Hematopoietic multipotent progenitor cell treated with erythropoietin and hydrocortisone succinate and interleukin-3 and kit ligand, for 15 days (in vitro differentiated cells): ENCODE results near the gene HDHD2.

Experiments used
- DNase-seq: peaks from one replicate; pipeline ENCODE4 v3.0.0-alpha.2; 2015; ENCODE audit warnings: low spot score

The HDHD2 gene

GRCh38 chr18:47146206-47146605, 4.1 kb downstream of the HDHD2 start:
- DNase-seq: no peak

DNA sequence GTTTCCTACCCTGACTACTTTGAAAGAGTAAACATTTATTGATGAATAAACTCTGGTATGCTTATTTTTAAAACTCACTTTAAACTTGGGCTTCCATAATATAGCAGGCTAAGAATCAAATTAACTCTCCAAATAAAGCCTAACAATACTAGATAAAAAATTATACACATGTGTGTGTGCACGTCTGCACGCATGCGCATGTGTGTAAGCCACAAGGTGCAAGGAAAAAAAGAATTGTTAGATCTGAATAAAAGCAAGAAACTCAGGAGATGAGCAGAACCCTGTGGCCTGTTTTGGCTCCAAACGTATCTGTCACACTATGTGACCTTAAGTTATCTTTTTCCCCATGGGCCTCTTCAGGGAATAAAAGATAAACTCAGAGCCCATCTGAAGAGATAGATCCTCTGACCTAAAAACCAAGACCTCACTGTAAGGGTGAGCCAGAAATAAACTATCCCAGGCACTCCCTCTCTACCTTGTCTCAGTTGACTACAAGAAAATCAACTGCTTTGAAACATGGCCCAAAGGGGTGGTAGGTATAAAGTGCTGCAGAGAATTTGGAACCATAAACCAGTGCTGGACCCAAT, 6.3 kb downstream of the HDHD2 start:
- DNase-seq: peak; percentile 14

- DNase-seq: no peak
Measured at GRCh38 chr18:47143153-47143552, 7.1 kb downstream of the HDHD2 start.

- DNase-seq: no peak
Measured at GRCh38 chr18:47141289-47141688, 9.0 kb downstream of the HDHD2 start.

GRCh38 chr18:47121146-47121545, 29.2 kb downstream of the HDHD2 start:
- DNase-seq: no peak

DNA sequence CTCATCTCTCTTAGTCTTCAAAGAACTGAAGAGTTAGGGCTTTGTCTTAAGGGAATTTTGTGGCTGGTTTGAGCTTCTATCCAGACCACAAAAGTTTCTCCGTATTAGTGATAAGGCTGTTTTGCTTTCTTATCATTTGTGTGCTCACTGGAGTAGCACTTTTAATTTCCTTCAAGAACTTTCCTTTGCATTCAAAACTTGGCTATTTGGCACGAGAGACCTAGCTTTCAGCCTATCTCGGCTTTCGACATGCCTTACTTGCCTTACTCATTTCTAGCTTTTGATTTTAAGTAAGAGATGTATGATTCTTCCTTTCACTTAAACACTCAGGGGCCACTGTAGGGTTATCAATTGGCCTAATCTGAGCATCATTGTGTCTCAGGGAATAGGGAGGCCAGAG, 29.9 kb downstream of the HDHD2 start:
- DNase-seq: no peak

DNA sequence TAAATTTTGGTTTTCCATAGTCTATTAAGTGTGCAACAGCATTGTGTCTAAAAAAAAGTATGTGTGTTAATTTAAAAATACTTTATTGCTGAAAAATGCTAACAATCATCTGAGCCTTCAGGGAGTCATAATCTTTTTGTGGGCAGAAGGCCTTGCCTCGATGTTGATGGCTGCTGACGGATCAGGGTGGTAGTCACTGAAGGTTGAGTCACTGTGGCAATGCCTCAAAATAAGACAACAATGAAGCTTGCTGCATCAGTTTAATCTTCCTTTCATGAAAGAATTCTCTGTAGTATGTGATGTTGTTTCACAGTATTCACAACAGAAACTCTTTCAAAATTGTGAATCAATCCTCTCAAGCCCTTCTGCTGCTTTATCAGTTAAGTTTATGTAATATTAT, 31.3 kb downstream of the HDHD2 start:
- DNase-seq: no peak

DNA sequence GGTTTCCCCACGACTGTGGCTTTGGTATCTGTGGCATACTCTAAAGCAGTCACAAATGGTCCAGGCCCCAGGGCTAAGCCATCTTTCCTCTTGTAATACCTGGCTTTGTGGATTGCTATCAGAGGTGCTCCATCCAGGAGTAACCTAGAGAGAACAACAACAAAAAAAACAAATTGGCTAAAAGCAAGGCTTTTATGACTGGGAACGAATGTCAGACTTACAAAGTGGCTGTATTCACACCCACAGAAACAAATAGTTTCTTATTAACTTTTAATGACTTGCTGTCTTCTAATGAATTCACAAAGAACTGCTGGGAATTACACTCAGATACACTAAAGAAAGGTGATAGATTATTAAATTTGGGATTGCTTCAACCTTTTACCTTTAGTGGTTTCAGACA, 35.1 kb downstream of the HDHD2 start:
- DNase-seq: no peak

GRCh38 chr18:47113796-47114540, 36.3 kb downstream of the HDHD2 start:
- DNase-seq: no peak

GRCh38 chr18:47110492-47111274, 39.6 kb downstream of the HDHD2 start:
- no peak for DNase-seq

DNA sequence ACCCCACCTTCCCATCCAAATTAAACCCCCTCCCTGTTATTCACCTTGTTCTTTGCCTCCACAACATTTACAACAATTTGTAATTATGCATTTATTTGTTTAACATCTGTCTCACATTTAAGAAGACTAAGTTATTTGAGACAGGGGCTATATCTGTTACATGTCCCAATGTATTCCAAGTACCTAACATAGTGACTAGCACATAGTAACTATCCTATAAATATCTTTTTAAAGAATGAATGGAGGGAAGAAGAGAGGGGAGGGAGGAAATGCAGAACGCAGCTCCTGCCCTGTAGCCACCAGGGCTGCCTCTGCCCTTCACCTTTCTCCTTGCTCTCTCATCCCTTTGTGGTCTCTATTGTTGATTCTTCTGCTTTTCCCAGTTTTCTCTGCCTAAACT, 40.6 kb downstream of the HDHD2 start:
- DNase-seq: no peak

GRCh38 chr18:47108998-47109405, 41.3 kb downstream of the HDHD2 start:
- DNase-seq: no peak

DNA sequence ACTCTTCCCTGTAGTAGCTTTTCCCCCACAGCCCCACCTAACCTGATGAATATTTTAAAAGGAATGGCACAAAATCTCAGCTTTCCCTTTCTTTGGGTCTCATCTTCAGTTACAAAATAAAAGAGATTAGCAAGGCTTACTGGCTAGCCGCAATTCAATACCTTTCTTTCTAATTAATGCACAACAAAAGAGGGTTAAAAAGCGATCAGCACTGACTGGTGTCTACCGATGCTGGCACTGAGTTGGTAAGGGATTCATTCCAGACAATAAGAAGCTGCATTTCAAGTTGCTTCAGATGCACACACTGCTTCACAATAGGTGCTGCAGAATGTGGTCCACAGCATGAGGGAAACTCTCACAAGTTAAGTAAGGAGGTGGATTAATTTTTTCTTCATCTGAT, 41.9 kb downstream of the HDHD2 start:
- DNase-seq: no peak

DNA sequence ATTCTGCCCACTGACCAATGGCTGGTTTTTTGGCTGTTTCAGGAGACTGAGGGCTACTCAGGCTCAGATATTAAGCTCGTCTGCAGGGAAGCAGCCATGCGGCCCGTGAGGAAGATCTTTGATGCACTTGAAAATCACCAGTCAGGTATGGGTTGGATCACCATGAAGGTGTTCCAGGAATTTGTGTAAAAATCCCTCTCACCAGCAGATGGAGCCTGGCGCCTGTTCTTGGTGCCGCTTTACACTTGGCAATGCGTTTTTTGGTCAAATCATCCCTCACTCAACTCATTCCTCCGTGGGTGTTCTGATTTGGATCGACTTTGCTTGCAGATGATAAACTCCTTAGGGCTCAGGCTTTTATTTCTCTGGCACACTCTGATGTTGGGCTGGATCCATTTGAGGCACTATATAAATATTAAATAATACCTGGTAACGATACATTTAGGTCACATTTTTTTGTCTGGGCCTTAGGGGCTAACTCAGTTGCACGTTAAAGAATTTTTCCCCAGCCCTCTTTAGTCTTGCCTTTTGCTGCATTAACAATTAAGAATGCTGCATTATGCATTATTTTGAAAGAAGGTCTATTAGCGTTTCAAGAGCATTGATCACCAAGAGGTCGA, 50.0 kb downstream of the HDHD2 start:
- DNase-seq: peak; percentile 59

- no peak for DNase-seq
Measured at GRCh38 chr18:47095810-47096209, 54.5 kb downstream of the HDHD2 start.

DNA sequence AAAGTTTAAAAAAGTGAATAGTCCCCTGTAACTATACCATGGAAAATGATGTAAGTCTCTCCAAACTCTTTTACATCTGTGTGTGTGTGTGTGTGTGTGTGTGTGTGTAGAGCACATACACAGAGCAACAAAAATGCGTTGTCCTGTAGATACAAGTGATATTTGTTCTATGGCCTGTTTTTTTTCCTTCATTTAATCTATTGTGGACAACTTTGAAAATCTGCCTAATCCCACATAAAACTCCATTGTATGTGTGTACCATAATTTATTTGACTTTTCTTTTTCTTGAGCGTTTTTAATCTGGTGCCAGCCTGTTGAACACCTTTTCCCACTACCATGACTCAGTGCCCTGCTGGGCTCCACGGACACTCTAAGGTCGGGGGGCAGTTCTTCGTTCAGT, 62.6 kb downstream of the HDHD2 start:
- no peak for DNase-seq

DNA sequence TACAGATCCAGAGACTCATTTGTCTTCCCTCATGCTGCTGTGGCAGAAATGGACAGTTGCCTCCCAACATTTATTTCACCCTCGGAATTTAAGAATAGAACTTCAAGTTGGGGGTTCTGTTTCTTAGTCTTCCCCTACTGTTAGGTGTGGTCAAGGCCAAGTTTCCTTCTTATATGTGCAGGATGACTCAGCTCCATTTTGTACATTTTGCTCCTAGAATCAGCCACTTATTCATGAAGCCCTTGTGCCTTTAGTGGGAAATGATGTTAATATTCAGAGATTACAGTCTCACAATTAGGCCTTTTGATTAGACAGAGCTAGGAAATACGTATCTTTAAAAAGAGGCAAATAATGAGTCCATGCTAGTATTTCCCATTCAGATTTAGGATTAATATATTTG, 68.7 kb downstream of the HDHD2 start:
- no peak for DNase-seq

- DNase-seq: no peak
Measured at GRCh38 chr18:47080872-47081271, 69.4 kb downstream of the HDHD2 start.

DNA sequence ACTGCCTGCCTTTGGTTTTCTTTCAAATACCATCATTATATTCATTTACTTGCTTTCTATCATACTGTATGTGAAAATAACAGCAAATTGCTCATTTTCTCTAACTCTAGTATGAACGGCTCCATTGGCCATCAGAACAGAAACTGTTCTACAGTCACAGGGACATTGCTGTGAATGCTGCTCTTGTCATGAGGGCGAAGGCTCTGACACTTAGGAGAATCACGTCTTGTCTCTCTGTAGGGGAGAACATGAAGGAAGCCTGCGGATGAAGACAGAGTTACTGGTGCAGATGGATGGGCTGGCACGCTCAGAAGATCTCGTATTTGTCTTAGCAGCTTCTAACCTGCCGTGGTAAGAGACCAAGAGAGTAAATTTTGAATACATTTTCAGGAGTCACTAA, 73.2 kb downstream of the HDHD2 start:
- DNase-seq: no peak

GRCh38 chr18:47075098-47075883, 75.0 kb downstream of the HDHD2 start:
- DNase-seq: no peak

- DNase-seq: no peak
Measured at GRCh38 chr18:47067648-47068047, 82.7 kb downstream of the HDHD2 start.

DNA sequence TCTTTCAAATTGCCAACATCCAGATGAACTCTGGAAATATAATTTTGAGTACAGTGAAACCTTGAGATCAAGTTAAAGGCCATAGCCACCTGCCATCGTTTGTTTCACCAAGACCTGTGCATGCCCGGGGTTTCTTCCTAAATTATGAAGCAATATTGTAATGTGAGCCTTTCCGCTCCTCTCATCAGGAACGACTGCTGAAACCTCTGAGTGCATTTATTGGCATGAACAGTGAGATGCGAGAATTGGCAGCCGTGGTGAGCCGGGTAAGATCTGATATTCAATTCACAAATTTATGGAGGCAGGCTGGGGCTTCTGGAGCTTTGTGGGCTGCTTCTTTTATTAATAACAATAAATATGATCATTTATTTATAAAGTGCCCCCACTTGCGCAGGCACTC, 87.2 kb downstream of the HDHD2 start:
- DNase-seq: no peak
